ENCODE data around the gene CACNA2D3.

Gene CACNA2D3

DNA sequence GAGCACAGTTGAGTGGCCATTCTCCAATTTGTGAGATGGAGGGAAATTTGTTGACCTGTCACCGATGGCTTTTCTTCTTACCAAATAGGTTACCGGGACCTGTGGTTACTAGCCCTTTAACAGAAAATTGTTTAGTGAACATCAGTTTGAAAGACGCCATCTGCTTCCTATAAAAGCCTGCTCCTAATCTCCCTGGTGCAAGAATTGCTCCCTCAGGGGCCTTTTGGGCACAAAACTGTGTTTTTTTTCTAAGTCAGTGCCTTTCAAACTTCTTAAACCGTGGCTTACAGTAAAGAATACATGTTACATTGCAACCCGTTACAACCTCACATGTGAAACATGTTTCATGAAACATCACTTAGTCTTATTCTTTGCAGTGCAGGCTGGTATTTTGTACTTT is 15.0 kb downstream of the CACNA2D3 start:
- no peaks in the 10 kb centered on the region for H3K36me3 Mint-ChIP-seq (ENCODE audit: low read depth)
- no peak overlapping the region for H3K4me3 Mint-ChIP-seq
- H3K27me3 Mint-ChIP-seq (ENCODE audit: low read depth): no peaks in the 10 kb centered on the region
- H3K9me3 Mint-ChIP-seq: no peaks in the 10 kb centered on the region
- H3K27ac Mint-ChIP-seq: no peak overlapping the region
- DNase-seq (ENCODE audit: low spot score): no peak
- H3K4me1 Mint-ChIP-seq (ENCODE audit: low read depth): no peaks in the 10 kb centered on the region

DNA sequence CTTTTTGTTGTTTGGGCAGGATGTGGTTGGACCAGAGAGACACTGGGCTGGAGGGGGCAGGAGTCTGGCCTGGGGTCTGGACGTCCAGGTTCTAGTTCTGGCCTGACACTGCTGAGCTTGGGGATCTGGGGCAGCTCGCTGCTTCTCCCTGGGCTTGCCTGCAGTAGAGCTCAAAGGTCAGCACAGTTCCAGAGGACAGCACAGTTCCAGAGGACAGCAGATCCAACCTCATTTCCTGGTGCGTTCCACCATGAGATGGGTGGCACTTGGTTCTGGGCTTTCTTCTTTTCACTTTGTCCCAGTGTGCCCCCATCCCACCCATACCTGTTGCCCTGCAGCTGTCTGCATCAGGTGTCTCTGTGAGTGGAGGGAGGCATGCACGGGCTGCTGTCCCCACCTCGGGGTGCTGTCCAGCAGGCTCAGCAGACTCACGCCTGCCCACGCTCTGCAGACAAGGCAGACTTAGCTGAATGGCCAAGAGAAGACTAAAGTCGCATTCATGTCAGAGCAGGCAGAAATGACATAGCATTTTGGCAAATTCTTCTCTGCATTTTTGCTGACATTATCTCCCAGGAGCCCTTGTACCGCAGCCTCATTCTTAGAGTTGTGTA is 16.7 kb downstream of the CACNA2D3 start:
- Mint-ChIP-seq H3K36me3 (ENCODE audit: low read depth) (no peaks in the 10 kb centered on the region), H3K27ac (no peak overlapping the region)

DNA sequence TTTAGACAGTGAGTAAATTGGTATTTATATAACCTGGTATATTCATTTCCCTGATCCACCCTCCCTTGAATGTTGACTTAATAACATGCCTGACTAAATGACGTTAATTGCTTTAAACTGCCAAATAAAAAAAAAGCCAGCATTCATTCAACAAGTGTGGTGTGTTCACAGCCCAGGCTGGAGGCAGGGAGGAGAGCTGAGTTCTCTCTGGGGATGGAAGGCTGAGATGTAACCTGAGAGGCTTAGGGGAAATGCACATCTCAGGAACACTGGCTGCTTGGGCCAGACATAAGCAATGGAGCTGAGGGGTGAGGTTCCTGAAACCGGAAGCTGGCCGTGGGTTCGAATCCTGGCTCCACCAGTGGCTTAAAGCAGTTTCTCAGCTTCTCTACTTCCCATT is 17.3 kb downstream of the CACNA2D3 start:
- Mint-ChIP-seq H3K27ac (no peak overlapping the region), H3K36me3 (ENCODE audit: low read depth) (no peaks in the 10 kb centered on the region), H3K4me1 (ENCODE audit: low read depth) (no peaks in the 10 kb centered on the region), H3K9me3 (no peaks in the 10 kb centered on the region), H3K4me3 (no peak overlapping the region), H3K27me3 (ENCODE audit: low read depth) (no peaks in the 10 kb centered on the region)
- no peak for DNase-seq (ENCODE audit: low spot score)

More for the DNA sequence above, 16.7 kb downstream of the CACNA2D3 start:
- Mint-ChIP-seq H3K4me1 (ENCODE audit: low read depth) (no peaks in the 10 kb centered on the region), H3K9me3 (no peaks in the 10 kb centered on the region), H3K27me3 (ENCODE audit: low read depth) (no peaks in the 10 kb centered on the region), H3K4me3 (no peak overlapping the region)
- no peak for DNase-seq (ENCODE audit: low spot score)

DNA sequence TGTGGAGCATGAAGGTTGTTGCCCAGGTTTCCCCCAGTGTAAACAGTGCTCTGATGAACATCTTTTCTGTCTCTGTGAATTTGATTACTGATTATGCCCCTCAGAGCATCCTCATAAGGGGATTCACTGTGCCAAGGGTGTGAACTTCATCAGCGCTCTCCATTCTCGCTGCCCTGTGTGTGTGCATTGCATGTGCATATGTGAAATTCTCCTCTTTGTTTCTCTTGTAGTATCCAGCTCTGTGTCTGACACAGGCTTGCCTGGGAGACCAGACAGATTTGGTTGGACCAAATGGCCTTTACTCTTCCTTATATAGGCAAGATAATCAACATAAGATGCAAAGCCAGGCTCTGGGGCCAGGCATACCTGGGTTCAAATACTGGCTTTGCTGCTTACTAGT is 21.9 kb downstream of the CACNA2D3 start:
- H3K9me3 Mint-ChIP-seq: no peaks in the 10 kb centered on the region
- DNase-seq (ENCODE audit: low spot score): no peak
- no peaks in the 10 kb centered on the region for H3K4me1 Mint-ChIP-seq (ENCODE audit: low read depth)

DNA sequence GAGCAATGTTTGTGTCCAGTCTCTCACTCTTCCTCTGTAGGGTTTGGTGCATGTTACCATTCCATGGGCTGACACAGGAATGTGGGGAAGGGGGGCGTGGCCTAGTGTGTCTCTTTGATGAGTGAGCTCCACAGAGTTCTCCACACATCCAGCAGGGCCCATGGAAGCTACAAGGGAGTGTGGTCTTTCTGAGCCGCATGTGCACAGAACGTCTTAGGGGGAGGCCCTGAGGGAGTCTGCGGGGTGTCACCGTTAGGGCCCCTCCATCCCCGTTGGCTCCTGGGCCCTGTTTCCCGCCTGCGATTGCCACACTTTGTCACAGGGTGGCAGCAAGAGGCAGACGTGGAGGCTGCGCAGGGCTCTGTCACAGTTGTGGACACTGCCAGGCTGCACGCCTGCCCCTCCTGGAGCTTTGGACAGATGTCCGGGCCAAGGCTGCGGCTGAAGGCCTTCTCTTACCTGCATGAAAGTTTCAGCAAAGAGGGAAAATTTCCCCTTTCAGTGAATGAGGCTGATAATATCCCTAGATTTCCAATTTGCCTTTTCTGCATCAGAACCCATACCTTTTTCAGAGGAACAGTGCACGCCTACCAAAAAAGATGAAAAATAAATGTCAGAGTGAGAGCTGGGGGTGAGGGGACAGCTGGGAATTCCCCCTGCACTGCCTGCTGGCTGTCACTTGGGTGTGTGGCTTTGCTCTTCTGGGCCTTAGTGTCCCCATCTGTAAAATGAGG is 24.3 kb downstream of the CACNA2D3 start:
- no peaks in the 10 kb centered on the region for H3K27me3 Mint-ChIP-seq (ENCODE audit: low read depth)
- H3K9me3 Mint-ChIP-seq: no peaks in the 10 kb centered on the region
- no peak overlapping the region for H3K27ac Mint-ChIP-seq
- H3K36me3 Mint-ChIP-seq (ENCODE audit: low read depth): no peaks in the 10 kb centered on the region
- no peaks in the 10 kb centered on the region for H3K4me1 Mint-ChIP-seq (ENCODE audit: low read depth)
- no peak for DNase-seq (ENCODE audit: low spot score)
- H3K4me3 Mint-ChIP-seq: no peak overlapping the region

More for the DNA sequence above, 21.9 kb downstream of the CACNA2D3 start:
- Mint-ChIP-seq H3K27me3 (ENCODE audit: low read depth) (no peaks in the 10 kb centered on the region), H3K36me3 (ENCODE audit: low read depth) (no peaks in the 10 kb centered on the region), H3K4me3 (no peak overlapping the region), H3K27ac (no peak overlapping the region)

DNA sequence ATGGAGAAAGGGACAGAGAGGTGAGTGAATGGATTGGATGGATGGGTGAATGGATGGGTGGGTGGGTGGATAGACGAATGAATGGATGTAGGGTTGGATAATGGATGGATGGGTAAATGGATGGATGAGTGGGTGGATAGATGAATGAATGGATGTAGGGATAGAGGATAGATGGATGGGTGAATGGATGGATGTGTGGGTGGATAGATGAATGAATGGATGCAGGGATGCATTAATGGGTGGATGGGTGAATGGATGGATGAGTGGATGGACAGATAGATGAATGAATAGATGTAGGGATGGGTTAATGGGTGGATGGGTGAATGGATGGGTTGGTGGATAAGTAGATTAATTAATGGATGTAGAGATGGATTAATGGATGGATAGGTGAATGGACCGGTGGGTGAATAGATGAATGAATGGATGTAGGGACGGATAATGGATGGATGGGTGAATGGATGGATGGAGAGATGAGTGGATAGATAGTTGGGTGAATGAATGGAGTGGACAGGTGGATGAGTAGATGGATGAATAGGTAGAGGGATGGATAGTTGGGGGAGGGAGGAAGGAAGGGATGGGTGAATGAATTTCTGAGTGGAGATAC is 28.6 kb downstream of the CACNA2D3 start:
- no peaks in the 10 kb centered on the region for H3K27me3 Mint-ChIP-seq (ENCODE audit: low read depth)
- DNase-seq (ENCODE audit: low spot score): no peak
- H3K9me3 Mint-ChIP-seq: no peaks in the 10 kb centered on the region
- no peaks in the 10 kb centered on the region for H3K4me1 Mint-ChIP-seq (ENCODE audit: low read depth)
- no peak overlapping the region for H3K4me3 Mint-ChIP-seq
- H3K36me3 Mint-ChIP-seq (ENCODE audit: low read depth): no peaks in the 10 kb centered on the region
- no peak overlapping the region for H3K27ac Mint-ChIP-seq

DNA sequence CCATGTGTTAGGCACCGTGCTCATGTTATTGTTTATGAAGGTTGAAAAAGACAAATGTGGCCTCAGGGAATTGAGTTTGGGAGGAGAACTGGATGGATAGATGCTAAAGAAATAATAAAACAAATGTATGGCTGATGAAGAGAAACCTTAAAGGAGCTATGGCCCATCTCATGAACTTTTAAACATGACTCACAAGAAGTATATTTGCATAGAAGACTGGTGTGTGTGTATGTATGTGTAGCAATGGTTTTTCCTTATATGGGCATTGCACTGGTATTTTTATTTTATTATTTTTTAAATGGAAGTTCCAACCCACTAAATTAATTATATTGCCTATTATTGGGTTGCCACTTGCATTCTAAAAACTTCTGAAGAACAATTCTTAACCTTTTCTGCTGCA is 31.1 kb downstream of the CACNA2D3 start:
- no peak overlapping the region for H3K4me3 Mint-ChIP-seq
- H3K9me3 Mint-ChIP-seq: no peaks in the 10 kb centered on the region
- no peak for DNase-seq (ENCODE audit: low spot score)
- no peak overlapping the region for H3K27ac Mint-ChIP-seq
- H3K36me3 Mint-ChIP-seq (ENCODE audit: low read depth): no peaks in the 10 kb centered on the region
- H3K27me3 Mint-ChIP-seq (ENCODE audit: low read depth): no peaks in the 10 kb centered on the region
- H3K4me1 Mint-ChIP-seq (ENCODE audit: low read depth): no peaks in the 10 kb centered on the region

DNA sequence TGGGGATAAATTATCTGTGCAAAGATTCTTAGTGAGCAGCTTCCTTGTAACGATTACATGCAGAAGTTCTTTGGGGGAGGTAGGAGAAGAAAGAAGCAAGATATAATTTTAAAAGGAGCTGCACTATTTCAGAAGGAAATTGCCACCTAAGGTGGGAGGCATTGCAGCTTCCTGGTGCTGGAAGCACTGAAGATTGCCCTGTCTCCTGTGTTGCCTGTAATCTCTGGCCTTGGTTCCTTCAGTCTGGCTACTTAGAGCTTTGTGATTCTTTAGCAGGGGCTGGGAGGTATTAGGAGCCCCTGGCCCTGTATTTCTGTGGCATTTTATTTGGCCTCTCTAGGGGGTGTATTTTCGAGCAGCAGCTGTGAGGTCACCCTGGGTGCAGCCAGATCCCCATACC is 35.5 kb downstream of the CACNA2D3 start:
- Mint-ChIP-seq H3K4me1 (ENCODE audit: low read depth) (no peaks in the 10 kb centered on the region), H3K4me3 (no peak overlapping the region), H3K36me3 (ENCODE audit: low read depth) (no peaks in the 10 kb centered on the region), H3K27me3 (ENCODE audit: low read depth) (no peaks in the 10 kb centered on the region), H3K27ac (no peak overlapping the region), H3K9me3 (no peaks in the 10 kb centered on the region)
- no peak for DNase-seq (ENCODE audit: low spot score)

DNA sequence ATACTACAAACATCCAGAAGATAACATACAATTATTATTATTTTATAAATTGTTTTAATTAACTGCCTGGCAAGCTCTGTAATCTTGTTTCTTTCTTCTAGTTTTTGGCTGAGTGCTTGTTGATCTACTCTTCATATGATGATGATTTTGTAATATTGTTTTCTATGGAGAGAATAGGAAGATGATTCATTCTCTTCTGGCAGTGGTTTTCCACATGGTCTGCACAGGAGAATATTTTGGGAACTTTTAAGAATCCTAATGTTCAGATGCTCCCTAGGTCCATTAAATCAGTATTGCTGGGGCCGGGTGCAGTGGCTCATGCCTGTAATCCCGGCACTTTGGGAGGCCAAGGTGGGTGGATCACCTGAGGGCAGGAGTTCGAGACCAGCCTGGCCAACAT is 37.6 kb downstream of the CACNA2D3 start:
- no peak overlapping the region for H3K4me3 Mint-ChIP-seq
- DNase-seq (ENCODE audit: low spot score): no peak
- H3K27ac Mint-ChIP-seq: no peak overlapping the region
- no peaks in the 10 kb centered on the region for H3K9me3 Mint-ChIP-seq
- no peaks in the 10 kb centered on the region for H3K4me1 Mint-ChIP-seq (ENCODE audit: low read depth)
- no peaks in the 10 kb centered on the region for H3K27me3 Mint-ChIP-seq (ENCODE audit: low read depth)
- no peaks in the 10 kb centered on the region for H3K36me3 Mint-ChIP-seq (ENCODE audit: low read depth)

DNA sequence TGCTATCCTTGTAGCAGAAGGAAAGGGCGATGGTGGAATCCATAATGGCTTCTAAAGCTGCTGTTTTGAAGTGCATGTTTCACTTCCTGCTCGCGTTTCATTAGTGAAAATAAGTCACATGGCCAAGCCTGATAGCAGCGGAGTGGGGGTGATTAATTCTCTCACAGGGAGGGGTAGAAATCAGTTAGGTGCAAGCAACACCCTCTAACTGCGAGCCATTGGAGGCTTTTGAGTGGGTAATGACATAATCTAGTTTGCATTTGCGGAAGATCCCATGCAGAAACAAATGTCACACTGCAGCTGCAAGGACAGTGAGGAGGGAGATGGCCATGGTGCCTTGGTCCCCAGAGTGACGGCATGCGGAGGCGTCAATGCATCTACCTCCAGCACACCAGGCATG is 41.1 kb downstream of the CACNA2D3 start:
- H3K4me1 Mint-ChIP-seq (ENCODE audit: low read depth): no peaks in the 10 kb centered on the region
- H3K36me3 Mint-ChIP-seq (ENCODE audit: low read depth): no peaks in the 10 kb centered on the region
- H3K4me3 Mint-ChIP-seq: no peak overlapping the region
- DNase-seq (ENCODE audit: low spot score): no peak
- no peaks in the 10 kb centered on the region for H3K9me3 Mint-ChIP-seq
- no peaks in the 10 kb centered on the region for H3K27me3 Mint-ChIP-seq (ENCODE audit: low read depth)
- no peak overlapping the region for H3K27ac Mint-ChIP-seq

DNA sequence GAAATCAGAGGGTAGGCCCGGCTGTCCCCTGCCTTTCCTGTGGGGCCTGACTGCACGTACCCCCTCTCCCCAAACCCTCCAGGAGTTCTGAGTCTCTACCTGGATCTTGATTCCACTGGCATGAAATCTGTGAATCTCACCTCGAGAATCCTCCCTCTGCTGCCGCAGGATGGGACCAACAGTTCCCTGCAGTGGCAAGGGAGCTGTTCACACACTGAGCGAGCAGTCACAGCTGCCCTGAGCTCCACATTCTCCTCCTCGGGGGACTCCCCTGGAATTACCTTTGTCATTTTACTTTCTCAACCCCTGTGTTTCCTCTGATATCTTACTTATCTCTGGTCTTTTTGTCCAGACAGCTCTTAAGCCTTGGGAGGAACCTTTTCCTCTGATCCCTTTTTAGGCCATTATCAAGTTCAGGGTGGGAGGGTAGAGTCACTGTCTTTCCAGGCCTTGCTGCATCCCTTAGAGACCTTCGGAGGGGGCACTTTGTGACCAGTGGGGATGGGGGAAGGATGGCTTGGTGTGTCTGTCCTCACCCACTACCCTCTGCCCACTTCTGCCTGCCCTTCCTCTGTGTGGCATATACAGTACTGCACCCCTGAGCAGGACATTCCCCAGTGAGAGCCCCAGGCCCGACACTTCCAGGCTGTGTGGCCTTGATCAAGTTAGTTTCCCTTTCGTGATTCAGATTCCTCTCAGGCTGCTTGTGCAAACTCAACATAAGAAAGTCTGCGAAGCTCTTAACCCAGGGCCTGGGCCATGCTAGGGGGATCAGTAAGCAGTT is 42.0 kb downstream of the CACNA2D3 start:
- DNase-seq (ENCODE audit: low spot score): no peak
- no peaks in the 10 kb centered on the region for H3K4me1 Mint-ChIP-seq (ENCODE audit: low read depth)
- H3K27me3 Mint-ChIP-seq (ENCODE audit: low read depth): no peaks in the 10 kb centered on the region
- H3K27ac Mint-ChIP-seq: no peak overlapping the region
- H3K9me3 Mint-ChIP-seq: no peaks in the 10 kb centered on the region
- no peak overlapping the region for H3K4me3 Mint-ChIP-seq
- no peaks in the 10 kb centered on the region for H3K36me3 Mint-ChIP-seq (ENCODE audit: low read depth)

DNA sequence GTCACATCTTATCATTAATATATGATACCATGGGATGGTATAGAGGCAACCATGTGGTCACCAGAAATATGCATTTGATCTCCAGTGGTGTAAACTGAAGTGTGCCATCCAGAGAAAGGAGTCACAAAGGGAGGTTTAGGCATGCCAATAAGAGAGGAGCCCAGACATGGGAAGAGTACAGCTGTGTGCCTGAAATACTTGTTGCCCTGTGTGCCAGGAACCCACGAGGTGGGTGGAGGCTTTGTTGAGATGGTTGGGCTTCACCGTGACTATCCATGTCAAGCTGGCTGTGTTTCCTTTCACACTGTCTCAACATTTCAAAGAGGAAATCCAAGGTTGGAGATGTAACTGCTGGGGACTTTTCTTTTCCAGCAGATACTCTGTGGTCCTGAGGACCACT is 43.5 kb downstream of the CACNA2D3 start:
- Mint-ChIP-seq H3K9me3 (no peaks in the 10 kb centered on the region), H3K36me3 (ENCODE audit: low read depth) (no peaks in the 10 kb centered on the region), H3K27me3 (ENCODE audit: low read depth) (no peaks in the 10 kb centered on the region), H3K4me1 (ENCODE audit: low read depth) (no peaks in the 10 kb centered on the region), H3K27ac (no peak overlapping the region), H3K4me3 (no peak overlapping the region)
- DNase-seq (ENCODE audit: low spot score): no peak

DNA sequence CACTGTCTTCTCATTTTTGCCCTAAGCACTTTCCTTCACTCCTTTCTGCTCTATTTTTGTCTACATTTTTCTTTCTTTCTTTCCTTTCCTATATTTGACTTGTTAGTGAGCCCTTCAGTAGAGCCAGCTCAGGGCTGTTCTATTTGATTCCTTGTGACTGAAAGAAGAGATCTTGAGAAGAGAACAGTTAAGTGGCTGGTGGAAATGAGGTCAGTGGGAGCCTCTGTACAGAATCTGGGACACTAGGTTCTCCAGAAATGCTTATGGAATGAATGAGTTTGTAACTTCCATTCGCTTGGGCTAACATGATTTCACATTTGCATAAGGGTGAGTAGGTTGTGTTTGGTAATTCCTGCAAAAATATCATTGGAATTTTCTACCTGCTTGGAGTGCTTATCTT is 45.6 kb downstream of the CACNA2D3 start:
- H3K4me1 Mint-ChIP-seq (ENCODE audit: low read depth): no peaks in the 10 kb centered on the region
- H3K27ac Mint-ChIP-seq: no peak overlapping the region
- H3K27me3 Mint-ChIP-seq (ENCODE audit: low read depth): no peaks in the 10 kb centered on the region
- DNase-seq (ENCODE audit: low spot score): no peak
- H3K36me3 Mint-ChIP-seq (ENCODE audit: low read depth): no peaks in the 10 kb centered on the region
- no peaks in the 10 kb centered on the region for H3K9me3 Mint-ChIP-seq
- H3K4me3 Mint-ChIP-seq: no peak overlapping the region

DNA sequence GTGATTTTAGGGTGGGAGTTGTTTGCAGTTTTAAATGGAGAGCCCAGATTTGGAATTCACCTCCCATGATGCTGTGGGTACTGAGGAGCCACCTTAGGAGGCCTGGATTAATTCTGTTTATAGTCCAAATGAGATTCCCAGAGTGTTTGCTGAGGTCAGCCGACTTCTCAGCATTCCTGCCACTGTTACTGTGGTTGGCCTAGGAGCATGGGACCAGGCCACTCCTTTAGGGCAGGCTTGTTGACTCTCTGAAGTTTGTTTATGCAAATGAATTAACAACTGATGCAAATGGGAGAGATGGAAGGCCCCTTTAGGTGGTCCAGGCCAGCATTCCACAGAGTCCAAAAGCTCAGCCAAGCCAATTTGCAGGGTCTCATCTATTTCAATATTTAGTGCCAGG is 46.1 kb downstream of the CACNA2D3 start:
- Mint-ChIP-seq H3K4me3 (no peak overlapping the region), H3K4me1 (ENCODE audit: low read depth) (no peaks in the 10 kb centered on the region), H3K9me3 (no peaks in the 10 kb centered on the region), H3K36me3 (ENCODE audit: low read depth) (no peaks in the 10 kb centered on the region), H3K27me3 (ENCODE audit: low read depth) (no peaks in the 10 kb centered on the region), H3K27ac (no peak overlapping the region)
- no peak for DNase-seq (ENCODE audit: low spot score)
